Germinal center (tissue), 1 donor: ENCODE results near the gene HIBCH.

Source experiments
- DNase-seq: peaks from one replicate; pipeline ENCODE4 v3.0.0; 2012; ENCODE audit warnings: mixed read lengths, low spot score

Gene HIBCH

GRCh38 chr2:190188289-190188688 is 131.3 kb downstream of the HIBCH start:
- no peak for DNase-seq

GRCh38 chr2:190186238-190186637 is 133.4 kb downstream of the HIBCH start:
- DNase-seq, result no peak

GRCh38 chr2:190185380-190185779 is 134.2 kb downstream of the HIBCH start:
- no peak for DNase-seq

GRCh38 chr2:190184460-190184859 is 135.2 kb downstream of the HIBCH start:
- no peak for DNase-seq

GRCh38 chr2:190183539-190183938 is 136.1 kb downstream of the HIBCH start:
- no peak for DNase-seq

- peak; percentile 26 for DNase-seq
Measured at GRCh38 chr2:190182071-190182524, 137.5 kb downstream of the HIBCH start.

GRCh38 chr2:190181123-190181669 is 138.4 kb downstream of the HIBCH start:
- no peak for DNase-seq

GRCh38 chr2:190180313-190181122 is 139.1 kb downstream of the HIBCH start:
- DNase-seq, result peak; percentile 83

- peak; percentile 8 for DNase-seq
Measured at GRCh38 chr2:190179754-190180312, 139.8 kb downstream of the HIBCH start.

- DNase-seq, result no peak
Measured at GRCh38 chr2:190178066-190178722, 141.4 kb downstream of the HIBCH start.

GRCh38 chr2:190177249-190178040 is 142.2 kb downstream of the HIBCH start:
- no peak for DNase-seq

- no peak for DNase-seq
Measured at GRCh38 chr2:190173392-190173791, 146.2 kb downstream of the HIBCH start.

GRCh38 chr2:190170673-190171072 is 149.0 kb downstream of the HIBCH start:
- no peak for DNase-seq

GRCh38 chr2:190169221-190170072 is 150.2 kb downstream of the HIBCH start:
- DNase-seq, result no peak

- no peak for DNase-seq
Measured at GRCh38 chr2:190167702-190168101, 151.9 kb downstream of the HIBCH start.

GRCh38 chr2:190165491-190165890 is 154.1 kb downstream of the HIBCH start:
- DNase-seq, result no peak

GRCh38 chr2:190162851-190163250 is 156.8 kb downstream of the HIBCH start:
- no peak for DNase-seq

GRCh38 chr2:190159453-190159852 is 160.2 kb downstream of the HIBCH start:
- no peak for DNase-seq

GRCh38 chr2:190158798-190159434 is 160.7 kb downstream of the HIBCH start:
- DNase-seq, result no peak
